WTC11 (cell line): ENCODE measurements around the gene NEURL2. TPM values are rescaled to one million over a fixed set of nuclear protein-coding genes. Genes with fewer than 3 reads are reported as not detected.

Experiments
- ATAC-seq: fragments of 200-7000 bp; cut with Tn5 transposase; 2 replicates; pipeline ENCODE4 v1.10.0; 2021; ENCODE audit warnings: mild to moderate bottlenecking, moderate library complexity
- CTCF ChIA-PET: fragments of 300-600 bp; sonication (Branson Sonifier 250); formaldehyde crosslinking; loops from one replicate; lab custom pipeline; 2021; ENCODE audit warnings: antibody characterized with exemption; lab: Charles Lee
- POLR2A ChIA-PET: fragments of 350-600 bp; sonication (Branson Sonifier 250); formaldehyde crosslinking; loops from one replicate; lab custom pipeline; 2021; ENCODE audit warnings: antibody characterized with exemption; lab: Charles Lee
- DNase-seq: peaks from one replicate; pipeline ENCODE4 v3.0.0; 2021; ENCODE audit warnings: low spot score
- H3K27ac Mint-ChIP-seq: 2 replicates; pipeline ENCODE4 v1.8.0; 2021; ENCODE audit warnings: mixed read lengths
- H3K27me3 Mint-ChIP-seq: 2 replicates; pipeline ENCODE4 v1.8.0; 2021; ENCODE audit warnings: low read depth, mild to moderate bottlenecking, moderate library complexity, mixed read lengths
- H3K36me3 Mint-ChIP-seq: 2 replicates; pipeline ENCODE4 v1.8.0; 2021; ENCODE audit warnings: mixed read lengths
- H3K4me1 Mint-ChIP-seq: 2 replicates; pipeline ENCODE4 v1.8.0; 2022; ENCODE audit warnings: mixed read lengths
- H3K4me3 Mint-ChIP-seq: 2 replicates; pipeline ENCODE4 v1.8.0; 2021; ENCODE audit warnings: mild to moderate bottlenecking, moderate library complexity, mixed read lengths
- H3K9me3 Mint-ChIP-seq: 2 replicates; pipeline ENCODE4 v1.8.0; 2021; ENCODE audit warnings: mixed read lengths
- CTCF ChIP-seq: fragments of 200-600 bp; IDR thresholded peaks from 2 replicates; pipeline ENCODE4 v1.8.0; 2022; ENCODE audit warnings: antibody characterized with exemption
- E2F1 ChIP-seq: sonication (generic); formaldehyde crosslinking; IDR thresholded peaks from 2 replicates; pipeline ENCODE4 v1.8.0; 2022; ENCODE audit warnings: mild to moderate bottlenecking, missing genetic modification reagents
- ELF4 ChIP-seq: sonication (generic); formaldehyde crosslinking; IDR thresholded peaks from 2 replicates; pipeline ENCODE4 v1.8.1; 2022; ENCODE audit warnings: low read depth, mild to moderate bottlenecking, moderate library complexity, missing genetic modification reagents
- ETV6 ChIP-seq: sonication (generic); formaldehyde crosslinking; IDR thresholded peaks from 2 replicates; pipeline ENCODE4 v1.8.1; 2022; ENCODE audit warnings: mild to moderate bottlenecking, missing genetic modification reagents
- FOXJ3 ChIP-seq: sonication (generic); formaldehyde crosslinking; IDR thresholded peaks from 2 replicates; pipeline ENCODE4 v1.9.0; 2021; ENCODE audit warnings: missing genetic modification reagents, mild to moderate bottlenecking, borderline replicate concordance
- JUN ChIP-seq: sonication (generic); formaldehyde crosslinking; IDR thresholded peaks from 2 replicates; pipeline ENCODE4 v1.8.0; 2023; ENCODE audit warnings: mild to moderate bottlenecking, missing genetic modification reagents
- KAT7 ChIP-seq: sonication (generic); formaldehyde crosslinking; IDR thresholded peaks from 2 replicates; pipeline ENCODE4 v1.8.1; 2023; ENCODE audit warnings: missing genetic modification reagents, mild to moderate bottlenecking, borderline replicate concordance
- MLX ChIP-seq: sonication (generic); formaldehyde crosslinking; IDR thresholded peaks from 2 replicates; pipeline ENCODE4 v1.8.1; 2023; ENCODE audit warnings: mild to moderate bottlenecking, missing genetic modification reagents, moderate library complexity
- MXD4 ChIP-seq: fragments of 250-450 bp; sonication (Bioruptor Pico); IDR thresholded peaks from 2 replicates; pipeline ENCODE4 v1.8.0; 2021; ENCODE audit warnings: mild to moderate bottlenecking, moderate library complexity, borderline replicate concordance
- MYBL2 ChIP-seq: sonication (generic); formaldehyde crosslinking; IDR thresholded peaks from 2 replicates; pipeline ENCODE4 v1.8.1; 2023; ENCODE audit warnings: mild to moderate bottlenecking, moderate library complexity, missing genetic modification reagents
- NR3C1 ChIP-seq: sonication (generic); formaldehyde crosslinking; conservative IDR thresholded peaks from 2 replicates; pipeline ENCODE4 v1.8.1; 2023; ENCODE audit warnings: low read depth, mild to moderate bottlenecking, missing genetic modification reagents
- TEAD4 ChIP-seq: sonication (generic); formaldehyde crosslinking; IDR thresholded peaks from 2 replicates; pipeline ENCODE4 v1.8.0; 2022; ENCODE audit warnings: mild to moderate bottlenecking, missing genetic modification reagents
- ZNF219 ChIP-seq: sonication (generic); formaldehyde crosslinking; IDR thresholded peaks from 2 replicates; pipeline ENCODE4 v1.8.0; 2023; ENCODE audit warnings: missing genetic modification reagents, mild to moderate bottlenecking, borderline replicate concordance
- ZNF232 ChIP-seq: sonication (generic); formaldehyde crosslinking; IDR thresholded peaks from 2 replicates; pipeline ENCODE4 v1.8.0; 2022; ENCODE audit warnings: mild to moderate bottlenecking, missing genetic modification reagents
- ZNF263 ChIP-seq: sonication (generic); formaldehyde crosslinking; IDR thresholded peaks from 2 replicates; pipeline ENCODE4 v1.8.1; 2022; ENCODE audit warnings: low read depth, mild to moderate bottlenecking, moderate library complexity, missing genetic modification reagents
- ZNF281 ChIP-seq: sonication (generic); formaldehyde crosslinking; IDR thresholded peaks from 2 replicates; pipeline ENCODE4 v1.8.0; 2023; ENCODE audit warnings: mild to moderate bottlenecking, missing genetic modification reagents
- ZNF396 ChIP-seq: fragments of 250-450 bp; sonication (Bioruptor Pico); IDR thresholded peaks from 2 replicates; pipeline ENCODE4 v1.8.0; 2021; ENCODE audit warnings: mild to moderate bottlenecking, moderate library complexity, borderline replicate concordance
- ZNF423 ChIP-seq: fragments of 250-450 bp; sonication (Bioruptor Pico); IDR thresholded peaks from 2 replicates; pipeline ENCODE4 v2.1.2; 2022; ENCODE audit warnings: mild to moderate bottlenecking, moderate library complexity
- ZNF425 ChIP-seq: fragments of 250-450 bp; sonication (Bioruptor Pico); conservative IDR thresholded peaks from 2 replicates; pipeline ENCODE4 v1.9.0; 2021; ENCODE audit warnings: mild to moderate bottlenecking
- ZNF532 ChIP-seq: fragments of 250-450 bp; sonication (Bioruptor Pico); IDR thresholded peaks from 2 replicates; pipeline ENCODE4 v1.9.0; 2021; ENCODE audit warnings: mild to moderate bottlenecking, borderline replicate concordance
- total RNA-seq: library from RNA; stranded (reverse); gene quantifications from 3 replicates; pipeline ENCODE4 v1.2.3, GENCODE V29; 2021

Gene NEURL2
- total RNA-seq, 1 experiment from 2014 or later, result 6.6 TPM

- peaks cover 30% of the 10 kb centered on the region for H3K36me3 Mint-ChIP-seq
- TF ChIP-seq ZNF232 (CRISPR knock-in tag) (no peak), E2F1 (CRISPR knock-in tag) (no peak), JUN (CRISPR knock-in tag) (no peak), ETV6 (no peak), TEAD4 (CRISPR knock-in tag) (no peak), ZNF396 (no peak), ZNF425 (CRISPR knock-in tag) (no peak), MXD4 (CRISPR knock-in tag) (no peak), MYBL2 (no peak), ZNF263 (CRISPR knock-in tag) (no peak), CTCF (no peak), ZNF532 (CRISPR knock-in tag) (no peak), KAT7 (no peak), MLX (no peak), NR3C1 (CRISPR knock-in tag) (no peak), ELF4 (CRISPR knock-in tag) (no peak), ZNF219 (CRISPR knock-in tag) (no peak), ZNF423 (CRISPR knock-in tag) (no peak), ZNF281 (CRISPR knock-in tag) (no peak), FOXJ3 (CRISPR knock-in tag) (no peak)
- no peaks in the 10 kb centered on the region for H3K9me3 Mint-ChIP-seq
- CTCF ChIA-PET, result interaction anchor here (1.4 kb wide), 1 partner anchor 8 kb away, joined by 8 read pairs; no protein-coding TSS in a partner anchor
- ATAC-seq (no peak), DNase-seq (no peak)
- no peaks in the 10 kb centered on the region for H3K27me3 Mint-ChIP-seq
- H3K27ac Mint-ChIP-seq, result no peak overlapping the region
- no peaks in the 10 kb centered on the region for H3K4me1 Mint-ChIP-seq
- H3K4me3 Mint-ChIP-seq, result no peak overlapping the region
- POLR2A ChIA-PET, result no interaction called here
Observed at GRCh38 chr20:45897692-45898091, 6.7 kb upstream of the NEURL2 start.
